ENCODE measurements around the gene KLB.
A peak's percentile ranks its signal among the peaks of the same experiment; 100 is the strongest.

The KLB gene

DNA sequence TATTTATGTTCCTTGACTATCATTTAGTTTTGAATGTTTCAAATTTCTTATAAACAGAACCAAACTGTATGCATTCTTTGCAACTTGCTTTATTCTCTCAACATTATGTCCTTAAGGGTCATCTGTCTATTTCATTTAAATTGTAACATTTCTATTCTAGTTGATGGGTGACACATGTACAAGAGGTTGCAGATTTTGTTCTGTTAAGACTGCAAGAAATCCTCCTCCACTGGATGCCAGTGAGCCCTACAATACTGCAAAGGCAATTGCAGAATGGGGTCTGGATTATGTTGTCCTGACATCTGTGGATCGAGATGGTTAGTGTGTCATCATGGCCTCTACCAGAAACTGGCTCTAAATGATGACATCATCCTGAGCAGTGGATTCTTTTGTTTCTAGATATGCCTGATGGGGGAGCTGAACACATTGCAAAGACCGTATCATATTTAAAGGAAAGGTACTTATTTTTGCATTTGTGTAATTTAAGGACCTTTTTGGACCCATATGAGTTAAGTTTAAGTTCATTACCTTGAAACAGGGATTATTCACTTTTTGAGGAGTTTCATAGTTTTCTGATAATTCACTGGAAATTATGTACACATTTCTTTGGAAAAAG is 58.3 kb downstream of the KLB start:
- DNase-seq (ENCODE audit: low spot score) = peak; percentile 36

GRCh38 chr4:39466747-39467146 is 60.0 kb downstream of the KLB start:
- DNase-seq (ENCODE audit: low spot score) = no peak

GRCh38 chr4:39467464-39467863 is 60.7 kb downstream of the KLB start:
- no peak for DNase-seq (ENCODE audit: low spot score)

GRCh38 chr4:39469429-39470077 is 62.8 kb downstream of the KLB start:
- peak; percentile 95 for DNase-seq (ENCODE audit: low spot score)

GRCh38 chr4:39470402-39470801 is 63.7 kb downstream of the KLB start:
- peak; percentile 73 for DNase-seq (ENCODE audit: low spot score)

- DNase-seq (ENCODE audit: low spot score) = no peak
Observed at GRCh38 chr4:39472396-39472795, 65.7 kb downstream of the KLB start.

DNA sequence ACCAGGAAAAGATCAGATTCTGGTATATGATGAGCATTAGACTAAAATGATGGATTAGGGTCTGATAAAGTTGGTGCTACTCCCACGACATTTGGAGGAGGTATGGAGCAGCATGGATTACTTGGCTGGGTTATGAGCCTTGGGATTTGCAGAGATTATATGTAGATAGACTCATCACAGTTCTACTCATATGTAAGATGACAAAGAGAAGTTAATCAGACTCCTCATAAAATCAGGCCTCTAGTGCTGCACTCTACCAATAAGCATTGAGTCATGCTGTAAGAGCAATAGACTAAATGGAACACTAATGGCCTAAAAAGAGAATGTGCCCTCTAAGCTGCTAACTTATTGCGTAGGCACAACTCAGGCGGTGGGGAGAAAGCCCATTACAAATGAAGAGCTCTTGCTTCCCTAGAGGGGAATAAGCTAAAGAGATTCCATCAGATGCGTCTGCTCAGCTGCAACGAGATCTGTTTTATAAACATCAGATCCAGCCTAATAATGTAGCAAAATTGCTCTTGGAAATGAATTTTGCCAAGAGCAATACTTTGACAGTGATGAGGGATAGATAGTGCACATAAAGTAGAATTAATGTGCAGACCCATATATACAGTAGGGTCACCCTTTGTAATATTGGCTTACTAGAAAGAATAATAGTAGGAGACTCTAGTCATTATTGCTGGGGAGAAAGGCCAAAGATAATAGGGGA is 69.6 kb downstream of the KLB start:
- DNase-seq (ENCODE audit: low spot score) = no peak

- no peak for DNase-seq (ENCODE audit: low spot score)
Observed at GRCh38 chr4:39480251-39480650, 73.5 kb downstream of the KLB start.

DNA sequence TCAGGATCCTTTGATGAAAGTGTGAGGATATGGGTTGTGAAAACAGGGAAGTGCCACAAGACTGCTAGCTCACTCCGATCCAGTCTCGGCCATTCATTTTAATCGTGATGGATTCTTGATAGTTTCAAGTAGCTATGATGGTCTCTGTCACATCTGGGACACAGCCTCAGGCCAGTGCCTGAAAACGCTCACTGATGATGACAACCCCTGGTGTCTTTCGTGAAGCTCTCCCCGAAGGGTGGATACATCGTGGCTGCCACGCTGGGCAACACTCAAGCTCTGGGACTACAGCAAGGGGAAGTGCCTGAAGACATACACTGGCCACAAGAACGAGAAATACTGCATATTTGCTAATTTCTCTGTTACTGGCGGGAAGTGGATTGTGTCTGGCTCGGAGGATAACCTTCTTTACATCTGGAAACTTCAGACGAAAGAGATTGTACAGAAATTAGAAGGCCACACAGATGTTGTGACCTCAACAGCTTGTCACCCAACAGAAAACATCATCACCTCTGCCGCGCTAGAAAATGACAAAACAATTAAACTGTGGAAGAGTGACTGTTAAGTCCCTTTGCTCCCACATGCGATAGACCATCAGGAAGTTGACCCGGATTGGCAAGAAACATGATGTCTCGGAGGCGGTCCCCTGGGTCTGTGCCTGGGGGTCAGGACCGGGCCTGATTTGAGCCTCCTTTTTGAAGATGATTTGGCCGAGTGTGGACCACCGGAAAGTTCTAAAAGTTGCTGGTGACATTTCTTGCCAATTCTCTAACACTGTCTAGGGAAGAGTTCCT is 74.4 kb downstream of the KLB start:
- no peak for DNase-seq (ENCODE audit: low spot score)

DNA sequence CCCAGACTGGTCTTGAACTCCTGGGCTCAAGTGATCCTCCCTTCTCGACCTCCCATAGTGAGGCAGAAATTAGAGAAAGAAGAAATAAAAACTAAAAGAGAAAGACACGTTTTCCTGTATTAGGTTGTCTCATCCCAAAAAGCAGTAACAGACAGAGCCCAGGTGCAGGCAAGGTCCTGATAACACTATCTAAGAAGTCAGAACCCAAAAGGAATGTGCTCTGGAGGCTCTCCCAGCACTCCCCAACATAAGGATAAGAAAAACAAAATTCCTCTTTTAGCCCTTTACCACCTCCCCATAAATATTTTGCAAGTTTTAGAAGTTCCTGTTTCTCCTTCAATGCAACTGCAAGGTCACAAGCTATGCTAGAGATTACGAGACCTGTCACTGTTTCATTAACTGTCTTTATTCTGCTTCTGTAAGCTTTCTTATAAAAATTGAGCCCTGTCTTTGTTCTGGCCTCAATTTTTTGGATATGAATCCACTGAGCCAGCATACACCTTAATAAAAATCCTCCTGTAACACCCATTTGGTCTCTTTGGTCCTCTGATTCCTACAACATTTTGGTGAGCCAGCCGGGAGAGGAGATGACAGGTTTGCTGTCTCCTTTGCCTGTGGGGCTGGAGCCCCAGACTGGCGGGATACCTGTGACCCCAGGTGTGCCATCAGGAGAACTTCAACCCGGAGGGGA is 78.0 kb downstream of the KLB start:
- DNase-seq (ENCODE audit: low spot score) = no peak

DNA sequence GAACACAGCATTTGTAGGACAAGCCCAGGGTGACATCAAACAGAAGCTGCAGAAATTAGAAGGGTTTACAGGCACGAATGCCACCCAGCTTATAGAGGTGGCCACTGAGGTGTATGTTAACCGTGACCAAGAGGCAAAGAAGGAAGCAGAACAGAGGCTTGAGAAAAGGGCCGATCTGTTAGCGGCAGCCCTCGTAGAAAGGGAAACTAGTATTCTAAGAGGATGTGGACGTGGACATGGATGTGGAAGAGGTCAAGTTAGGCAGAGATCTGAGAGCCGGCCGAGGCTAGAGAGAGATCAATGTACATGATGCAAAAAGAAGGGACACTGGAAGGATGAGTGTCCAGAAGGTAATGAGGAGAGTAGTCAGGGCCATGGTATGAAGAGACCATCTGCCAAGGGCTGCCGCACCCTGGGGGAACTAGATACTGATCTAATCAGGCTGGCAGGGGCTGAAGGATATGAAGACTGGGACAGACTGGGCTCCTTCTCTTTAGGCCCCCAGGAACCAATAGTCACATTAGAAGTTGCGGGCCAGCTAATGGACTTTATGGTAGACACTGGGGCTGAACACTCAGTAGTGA is 79.6 kb downstream of the KLB start:
- DNase-seq (ENCODE audit: low spot score) = no peak

DNA sequence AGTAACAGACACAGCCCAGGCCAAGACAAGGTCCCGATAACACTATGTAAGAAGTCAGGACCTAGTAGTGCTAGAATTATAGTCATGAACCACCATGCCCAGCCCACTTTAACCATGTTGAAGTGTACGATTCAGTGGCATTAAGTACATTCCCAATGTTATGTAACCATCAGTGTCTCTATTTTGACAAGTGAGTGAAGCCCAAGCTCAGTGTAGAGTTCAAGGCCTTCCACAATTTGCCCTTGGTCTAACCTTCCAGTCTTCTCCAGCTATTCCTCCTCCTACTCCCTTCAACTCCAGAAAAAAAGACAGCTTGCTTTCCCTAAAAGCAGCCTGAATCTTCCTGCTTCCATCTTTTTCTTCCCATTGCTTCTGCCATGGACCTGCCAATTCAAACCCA is 83.6 kb downstream of the KLB start:
- DNase-seq (ENCODE audit: low spot score) = no peak

DNA sequence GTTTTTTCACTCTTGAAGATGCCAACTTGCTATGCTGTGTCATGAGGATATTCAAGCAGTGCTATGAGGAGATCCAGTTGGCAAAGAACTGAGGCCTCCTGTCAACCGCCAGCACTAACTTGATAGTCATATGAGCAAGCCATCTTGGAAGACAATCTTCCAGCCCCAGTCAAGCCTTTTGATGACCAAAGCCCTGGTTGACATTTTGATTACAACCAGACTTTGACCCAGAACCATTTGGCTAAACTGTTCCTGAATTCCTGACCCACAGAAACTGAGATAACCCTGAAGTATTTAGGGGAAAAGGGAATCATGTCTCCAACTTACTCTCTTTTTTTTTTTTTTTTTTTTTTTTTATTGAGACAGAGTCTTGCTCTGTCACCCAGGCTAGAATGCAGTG is 87.6 kb downstream of the KLB start:
- DNase-seq (ENCODE audit: low spot score) = no peak

DNA sequence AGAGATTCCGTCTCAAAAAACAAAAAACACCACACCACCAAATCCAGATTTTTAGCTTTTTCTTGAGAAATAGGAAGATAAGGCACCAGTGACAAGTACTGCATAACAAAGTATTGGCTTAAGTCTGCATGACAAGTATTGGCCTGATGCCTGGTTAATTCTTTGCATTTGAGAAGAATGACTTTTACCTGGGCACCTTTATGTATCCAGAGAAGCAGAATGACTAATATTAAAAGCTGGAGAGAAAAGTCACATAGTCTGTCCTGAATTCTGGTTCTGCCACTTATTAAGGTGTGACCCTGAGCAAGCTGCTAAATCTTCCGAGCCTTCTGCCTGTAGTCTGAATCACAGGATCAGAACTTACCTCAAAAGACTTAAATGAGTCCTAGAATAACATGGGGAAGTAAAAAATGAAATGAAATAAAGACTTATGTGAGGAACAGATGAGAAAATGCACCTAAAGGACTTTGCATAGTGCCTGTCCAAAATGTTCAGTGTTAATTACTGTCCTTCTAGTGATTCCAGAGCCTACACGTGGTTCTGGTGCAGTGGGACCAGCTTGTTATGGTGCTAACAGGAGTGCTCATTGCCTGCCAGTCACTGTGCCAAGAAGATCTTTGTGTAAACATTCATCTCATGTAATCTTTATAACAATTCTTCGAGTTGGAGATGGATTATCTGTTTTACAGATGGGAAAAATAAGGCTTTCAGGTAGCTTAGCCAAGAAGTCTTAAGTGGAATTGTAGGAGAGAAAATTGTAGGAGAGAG is 88.9 kb downstream of the KLB start:
- no peak for DNase-seq (ENCODE audit: low spot score)

- no peak for DNase-seq (ENCODE audit: low spot score)
Observed at GRCh38 chr4:39497909-39498726, 91.4 kb downstream of the KLB start.

GRCh38 chr4:39498727-39499020 is 91.9 kb downstream of the KLB start:
- no peak for DNase-seq (ENCODE audit: low spot score)

All from pons (tissue), 1 donor.